Hepatocyte (in vitro differentiated cells): Measurements from ENCODE around the gene UVSSA.

Experiments used
- CTCF ChIP-seq: fragments of 200-600 bp; sonication (generic); IDR thresholded peaks from 2 replicates; pipeline ENCODE4 v1.5.1; 2016; ENCODE audit warnings: antibody characterized with exemption, mild to moderate bottlenecking; ENCODE audit not compliant: poor library complexity
- EZH2 ChIP-seq: fragments of 200-600 bp; sonication (generic); IDR thresholded peaks from 2 replicates; pipeline ENCODE4 v1.6.1; 2016; ENCODE audit warnings: antibody characterized with exemption, mild to moderate bottlenecking, borderline replicate concordance
- EZH2phosphoT487 ChIP-seq: fragments of 200-600 bp; sonication (generic); IDR thresholded peaks from one replicate; pipeline ENCODE4 v1.6.1; 2018; ENCODE audit warnings: antibody characterized with exemption, mild to moderate bottlenecking, low read depth, moderate library complexity; ENCODE audit not compliant: unreplicated experiment, severe bottlenecking

GRCh38 chr4:1298461-1298860, 48.5 kb upstream of the UVSSA start:
- no peak for TF ChIP-seq CTCF
- no peak for TF ChIP-seq EZH2
- TF ChIP-seq EZH2phosphoT487, result no peak
